K562 (cell line): Measurements from ENCODE around the gene ITPKA. TPM values are rescaled to one million over a fixed set of nuclear protein-coding genes. Genes with fewer than 3 reads are reported as not detected.

Experiments used
- C11orf30 ChIP-seq: fragments of 450-650 bp; IDR thresholded peaks from 2 replicates; pipeline ENCODE4 v1.6.1; 2016; ENCODE audit warnings: low read depth, mild to moderate bottlenecking
- DLX4 ChIP-seq: fragments of 250-450 bp; sonication (Bioruptor Pico); IDR thresholded peaks from 2 replicates; pipeline ENCODE4 v1.6.1; 2021; ENCODE audit warnings: mild to moderate bottlenecking
- DNMT1 ChIP-seq: fragments of 450-650 bp; IDR thresholded peaks from 2 replicates; pipeline ENCODE4 v1.6.1; 2016; ENCODE audit warnings: antibody characterized with exemption, mild to moderate bottlenecking
- ELF4 ChIP-seq: fragments of 450-650 bp; formaldehyde crosslinking; IDR thresholded peaks from 2 replicates; pipeline ENCODE4 v1.4.0; 2022; ENCODE audit warnings: missing genetic modification characterization
- ETS2 ChIP-seq: IDR thresholded peaks from 2 replicates; pipeline ENCODE4 v1.6.1; 2016; ENCODE audit warnings: borderline replicate concordance, missing genetic modification characterization, mild to moderate bottlenecking, moderate library complexity, missing compliant biosample characterization; ENCODE audit not compliant: poor library complexity, severe bottlenecking
- FOXJ3 ChIP-seq: sonication (generic); formaldehyde crosslinking; IDR thresholded peaks from 2 replicates; pipeline ENCODE4 v1.4.0; 2020; ENCODE audit warnings: mild to moderate bottlenecking, missing genetic modification reagents
- HMGXB4 ChIP-seq: sonication (generic); formaldehyde crosslinking; IDR thresholded peaks from 2 replicates; pipeline ENCODE4 v1.8.1; 2023; ENCODE audit warnings: mild to moderate bottlenecking, missing genetic modification reagents
- KAT7 ChIP-seq: sonication (generic); formaldehyde crosslinking; IDR thresholded peaks from 2 replicates; pipeline ENCODE4 v1.8.0; 2022; ENCODE audit warnings: missing genetic modification reagents, mild to moderate bottlenecking, borderline replicate concordance
- KAT8 ChIP-seq: fragments of 450-650 bp; IDR thresholded peaks from 2 replicates; pipeline ENCODE4 v1.6.1; 2016; ENCODE audit warnings: low read depth, mild to moderate bottlenecking
- PHF20 ChIP-seq: fragments of 450-650 bp; IDR thresholded peaks from 2 replicates; pipeline ENCODE4 v1.6.1; 2018; ENCODE audit not compliant: partially characterized antibody
- POLR2A ChIP-seq: fragments of 450-650 bp; conservative IDR thresholded peaks from 2 replicates; pipeline ENCODE4 v1.6.1; 2016
- SUPT5H ChIP-seq: fragments of 450-650 bp; IDR thresholded peaks from 2 replicates; pipeline ENCODE4 v1.6.1; 2016
- TARDBP ChIP-seq: fragments of 450-650 bp; IDR thresholded peaks from 2 replicates; pipeline ENCODE4 v1.6.1; 2016
- TBP ChIP-seq: optimal IDR thresholded peaks from 2 replicates; pipeline ENCODE3; 2011; ENCODE audit warnings: low read depth, low read length, improper control_type of control experiment
- UBTF ChIP-seq, 2 experiments: IDR thresholded peaks; 2 replicates each; pipeline ENCODE4 v1.6.1; 2012; ENCODE audit warnings: improper control_type of control experiment in 2 of 2, low read depth in 2 of 2, low read length in 2 of 2, borderline replicate concordance in 1 of 2
- ZBTB11 ChIP-seq, 3 experiments: fragments of 200-800 bp in 1 of 3; fragments of 250-450 bp in 1 of 3; fragments of 450-650 bp in 1 of 3; sonication (Bioruptor Pico) in 1 of 3; sonication (Bioruptor generic) in 1 of 3; formaldehyde crosslinking in 1 of 3; IDR thresholded peaks; 2 replicates each; pipeline versions ENCODE4 v1.6.1 to v1.8.0; 2016 to 2022; ENCODE audit warnings: mild to moderate bottlenecking in 2 of 3, missing genetic modification characterization in 2 of 3, missing compliant biosample characterization in 1 of 3, moderate library complexity in 1 of 3
- ZNF239 ChIP-seq: fragments of 250-450 bp; sonication (Bioruptor Pico); IDR thresholded peaks from 2 replicates; pipeline ENCODE4 v1.4.0; 2020; ENCODE audit warnings: mild to moderate bottlenecking
- ZNF354B ChIP-seq: fragments of 250-450 bp; sonication (Bioruptor Pico); IDR thresholded peaks from 2 replicates; pipeline ENCODE4 v1.4.0; 2020
- ZNF76 ChIP-seq: fragments of 250-450 bp; sonication (Bioruptor Pico); IDR thresholded peaks from 2 replicates; pipeline ENCODE4 v1.4.0; 2020; ENCODE audit warnings: mild to moderate bottlenecking, moderate library complexity, borderline replicate concordance
- ZNF778 ChIP-seq: fragments of 450-650 bp; formaldehyde crosslinking; IDR thresholded peaks from 2 replicates; pipeline ENCODE4 v1.4.0; 2020; ENCODE audit warnings: mild to moderate bottlenecking, moderate library complexity
- polyA plus RNA-seq, 8 experiments: library from polyadenylated mRNA; depleted of rRNA in 4 of 8; stranded (reverse) in 5 of 8; unstranded in 3 of 8; fragments of >200 nt; fragmentation: Nextera tagmentation in 2 of 8; fragmentation: Illumina TruSeq in 1 of 8; extraction: Ambion mirVana in 2 of 8; extraction: Trizol in 1 of 8; gene quantifications; 2 replicates each; pipeline versions ENCODE4 v1.2.1 to v1.2.3, GENCODE V29; 2011 to 2014; ENCODE audit warnings: inconsistent platforms in 1 of 8, missing spikeins in 1 of 8
- total RNA-seq, 7 experiments: library from RNA; depleted of rRNA in 6 of 7; stranded (reverse); fragments of >200 nt in 6 of 7; fragmentation: Illumina TruSeq in 2 of 7; extraction: Trizol in 2 of 7; gene quantifications; 2 replicates each; pipeline versions ENCODE4 v1.2.1 to v1.2.3, GENCODE V29; 2011 to 2021; ENCODE audit warnings: low replicate concordance in 1 of 7

The ITPKA gene
- total and polyA plus RNA-seq, 9 of the 15 experiments (the other 6 are each of a cell fraction or from before 2014, with no cell fraction given): 0.14 to 68.4 (median 11.5) TPM

- TF ChIP-seq HMGXB4 (CRISPR knock-in tag) (no peak), TBP (peak; percentile 34), UBTF (IDR thresholded peaks at IDR 0.05; ENCODE audit: borderline replicate concordance in 1 of 2, low read depth in 2 of 2, low read length in 2 of 2) (peak; percentile 88 to 90; a peak in 2 of 4 replicates), ZNF76 (CRISPR knock-in tag) (no peak; the same call in 1 of the 2 replicates), KAT7 (CRISPR knock-in tag) (0 out of 2 replicates have a peak, but pooled peaks have one; percentile 43), KAT8 (no peak), ZNF354B (CRISPR knock-in tag) (no peak), DNMT1 (no peak), PHF20 (peak; percentile 48), ZBTB11 (CRISPR knock-in tag; IDR thresholded peaks at IDR 0.05) (0 out of 6 replicates have a peak, but pooled peaks of 1 of the 3 experiments have one; percentile 43), POLR2A (peak; percentile 80), ZNF778 (CRISPR knock-in tag) (no peak), DLX4 (CRISPR knock-in tag) (no peak), FOXJ3 (CRISPR knock-in tag) (no peak), ZNF239 (no peak), TARDBP (0 out of 2 replicates have a peak, but pooled peaks have one; percentile 33), C11orf30 (no peak), SUPT5H (peak; percentile 76), ETS2 (tag) (no peak), ELF4 (CRISPR knock-in tag) (no peak)
These were observed at the start of gene ITPKA (continued) for GRCh38 chr15:41493205-41493901.
